Omental fat pad (tissue), 4 donors: ENCODE results near the gene ZBTB22. TPM values are rescaled to one million over a fixed set of nuclear protein-coding genes. Genes with fewer than 3 reads are reported as not detected.

Experiments
- ATAC-seq: fragments of 150-250 bp; one replicate; pipeline ENCODE4 v1.9.1; 2016; ENCODE audit warnings: mild to moderate bottlenecking, moderate library complexity; ENCODE audit not compliant: low FRiP score
- DNase-seq: peaks from one replicate; pipeline ENCODE4 v3.0.0-alpha.2; 2019; ENCODE audit warnings: low spot score
- total RNA-seq, 4 donors: library from RNA; depleted of rRNA; stranded (reverse); fragments of >200 nt; gene quantifications; one replicate each; pipeline ENCODE4 v1.1.0, GENCODE V29; 2016
- TF ChIP-seq, protein P1 (sequence below), 3 donors: fragments of 450-650 bp; IDR thresholded peaks; one replicate each; pipeline ENCODE4 v1.5.1; 2016 to 2017; ENCODE audit warnings: antibody characterized with exemption in 3 of 3, mild to moderate bottlenecking in 3 of 3, moderate library complexity in 2 of 3

ZBTB22 gene
- total RNA-seq, 4 donors from 2014 or later: 10.7 to 15.3 (median 11.6) TPM

DNA sequence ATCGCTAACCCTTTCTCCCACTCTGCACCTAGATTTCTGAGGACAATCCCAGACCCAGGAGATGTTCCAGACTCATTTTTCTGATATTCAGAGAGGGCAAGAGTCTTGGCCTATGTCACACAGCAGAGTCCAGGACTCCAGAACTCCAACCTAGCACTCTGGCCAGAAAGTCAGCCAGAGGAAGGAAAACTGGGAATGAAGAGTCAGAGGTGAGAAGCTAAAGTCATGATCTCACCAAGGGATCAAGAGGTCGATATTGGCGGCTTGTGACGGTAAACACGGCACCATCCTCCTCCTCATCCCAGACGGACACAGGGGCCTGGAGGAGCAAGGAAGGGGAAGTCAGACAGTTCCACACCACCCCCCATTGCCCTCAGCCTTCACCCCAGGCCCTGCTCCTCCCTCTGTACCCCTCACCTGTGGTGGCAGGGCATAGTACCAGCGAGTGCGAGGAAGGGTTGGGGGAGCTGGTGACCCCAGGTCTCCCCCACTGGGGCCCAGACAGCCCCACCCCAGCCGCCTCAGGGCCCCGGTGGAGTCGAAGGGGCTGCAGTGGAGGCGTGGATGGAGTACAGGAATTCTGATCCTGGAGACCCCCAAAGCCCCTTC is 20.6 kb downstream of the ZBTB22 start:
- no peak for DNase-seq
- no peak for ATAC-seq
- TF ChIP-seq, protein P1, sequence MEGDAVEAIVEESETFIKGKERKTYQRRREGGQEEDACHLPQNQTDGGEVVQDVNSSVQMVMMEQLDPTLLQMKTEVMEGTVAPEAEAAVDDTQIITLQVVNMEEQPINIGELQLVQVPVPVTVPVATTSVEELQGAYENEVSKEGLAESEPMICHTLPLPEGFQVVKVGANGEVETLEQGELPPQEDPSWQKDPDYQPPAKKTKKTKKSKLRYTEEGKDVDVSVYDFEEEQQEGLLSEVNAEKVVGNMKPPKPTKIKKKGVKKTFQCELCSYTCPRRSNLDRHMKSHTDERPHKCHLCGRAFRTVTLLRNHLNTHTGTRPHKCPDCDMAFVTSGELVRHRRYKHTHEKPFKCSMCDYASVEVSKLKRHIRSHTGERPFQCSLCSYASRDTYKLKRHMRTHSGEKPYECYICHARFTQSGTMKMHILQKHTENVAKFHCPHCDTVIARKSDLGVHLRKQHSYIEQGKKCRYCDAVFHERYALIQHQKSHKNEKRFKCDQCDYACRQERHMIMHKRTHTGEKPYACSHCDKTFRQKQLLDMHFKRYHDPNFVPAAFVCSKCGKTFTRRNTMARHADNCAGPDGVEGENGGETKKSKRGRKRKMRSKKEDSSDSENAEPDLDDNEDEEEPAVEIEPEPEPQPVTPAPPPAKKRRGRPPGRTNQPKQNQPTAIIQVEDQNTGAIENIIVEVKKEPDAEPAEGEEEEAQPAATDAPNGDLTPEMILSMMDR (IDR thresholded peaks at IDR 0.05): no peak

DNA sequence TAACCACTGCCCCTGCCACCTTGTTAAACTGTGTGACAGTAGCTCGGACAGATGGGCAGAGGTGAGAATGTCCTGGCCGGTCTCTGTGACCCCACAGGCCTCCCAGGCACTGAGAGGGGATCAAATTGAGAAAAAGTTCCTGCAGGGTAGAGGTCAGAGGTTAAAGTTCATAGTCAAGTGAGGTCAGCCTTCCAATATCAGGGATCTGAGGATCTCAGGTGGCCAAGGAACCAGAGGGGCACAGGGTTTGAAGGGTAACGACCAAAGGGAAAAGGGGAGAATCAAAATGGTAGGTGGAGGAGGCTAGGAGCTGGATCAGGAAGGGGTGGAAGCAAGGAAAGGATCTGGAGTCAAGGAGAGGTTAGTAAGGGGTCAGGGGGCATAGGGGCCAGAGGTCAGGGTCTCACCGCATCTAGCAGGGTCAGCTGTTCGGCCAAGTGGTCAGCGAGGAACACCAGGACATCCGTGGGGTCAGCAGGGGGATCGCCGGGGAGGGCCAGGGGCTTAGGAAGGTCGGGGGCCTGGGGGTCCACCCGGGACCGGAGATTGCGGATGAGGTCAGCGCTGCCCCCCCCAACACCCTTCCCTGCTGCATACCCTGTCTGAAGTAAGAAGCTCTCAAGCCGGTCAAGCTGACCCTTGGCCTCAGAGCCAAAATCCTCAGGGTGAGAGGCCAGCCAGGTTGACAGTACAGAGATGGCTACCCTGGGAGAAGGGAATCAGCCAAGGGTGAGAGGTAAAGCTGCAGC is 21.7 kb downstream of the ZBTB22 start:
- DNase-seq (no peak), ATAC-seq (no peak)
- TF ChIP-seq, protein P1 (IDR thresholded peaks at IDR 0.05): no peak

DNA sequence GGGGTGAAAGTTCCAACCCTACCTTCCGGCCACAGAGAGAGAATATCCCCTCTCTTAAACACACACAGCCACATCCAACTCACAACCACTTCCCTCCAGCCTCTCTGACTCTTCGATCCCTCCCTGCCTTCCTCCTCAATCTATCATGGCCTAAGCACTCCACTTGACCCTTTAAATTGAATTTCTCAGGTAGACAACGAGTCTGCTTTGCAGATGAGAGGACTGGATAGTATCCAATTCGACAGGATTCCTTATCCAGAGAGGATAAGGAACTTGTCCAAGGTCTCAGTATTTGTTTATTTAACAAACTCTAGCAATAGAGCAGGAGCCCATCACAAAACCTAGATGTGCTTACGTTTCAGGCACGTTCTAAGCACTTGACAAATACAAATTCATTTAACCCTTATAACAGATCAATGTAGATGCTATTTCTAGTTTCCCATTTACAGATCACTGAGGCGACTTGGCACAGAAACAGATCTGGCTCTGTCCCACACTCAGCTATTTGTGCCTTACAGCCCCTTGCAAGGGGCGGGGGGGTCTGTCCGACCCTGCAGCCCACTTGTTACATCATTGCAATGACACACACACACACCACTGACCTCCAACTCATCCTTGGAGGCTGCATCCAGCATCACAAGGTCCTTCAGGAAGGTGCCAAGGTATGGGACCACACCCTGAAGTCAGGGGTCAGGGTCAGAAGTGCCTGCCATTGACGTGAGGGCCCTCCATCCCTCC is 23.3 kb downstream of the ZBTB22 start:
- ATAC-seq (no peak), DNase-seq (no peak)
- TF ChIP-seq, protein P1 (IDR thresholded peaks at IDR 0.05): no peak

DNA sequence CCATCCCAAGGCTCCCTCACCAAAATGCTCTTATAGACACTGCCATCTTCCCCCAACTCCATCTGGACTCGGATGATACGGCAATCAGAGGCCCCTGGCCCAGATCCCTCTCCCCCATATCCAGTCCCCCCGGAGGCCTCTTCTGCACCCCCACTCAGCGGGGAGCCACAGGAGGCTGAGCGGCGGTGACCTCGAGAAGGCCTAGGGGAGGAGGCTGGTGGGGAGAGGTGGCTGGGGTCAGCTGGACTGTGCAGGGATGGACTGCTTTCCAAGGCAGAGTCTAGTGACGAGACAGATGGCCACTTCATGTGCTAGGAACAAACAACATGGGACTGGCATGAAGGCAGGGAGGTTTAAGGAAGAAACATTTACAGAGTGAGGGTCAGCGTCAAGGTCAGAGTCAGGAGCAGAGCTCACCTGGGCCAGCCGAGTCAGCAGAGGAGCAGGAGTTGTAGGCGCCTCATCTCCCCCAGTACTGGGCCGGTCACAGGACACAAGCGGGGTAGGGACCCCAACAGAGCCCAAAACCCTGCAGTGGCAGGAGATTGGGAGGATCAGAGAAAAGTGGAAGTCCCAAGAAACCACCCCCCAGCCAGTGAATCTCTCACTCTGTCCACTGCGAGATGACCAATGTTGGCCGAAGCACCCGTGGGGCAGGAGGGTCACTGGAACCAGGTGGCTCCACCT is 24.4 kb downstream of the ZBTB22 start:
- ATAC-seq (no peak), DNase-seq (no peak)
- TF ChIP-seq, protein P1 (IDR thresholded peaks at IDR 0.05): no peak

- no peak for DNase-seq
- ATAC-seq: no peak
- TF ChIP-seq, protein P1 (IDR thresholded peaks at IDR 0.05): no peak
Observed at GRCh38 chr6:33290459-33290858, 27.1 kb downstream of the ZBTB22 start.

DNA sequence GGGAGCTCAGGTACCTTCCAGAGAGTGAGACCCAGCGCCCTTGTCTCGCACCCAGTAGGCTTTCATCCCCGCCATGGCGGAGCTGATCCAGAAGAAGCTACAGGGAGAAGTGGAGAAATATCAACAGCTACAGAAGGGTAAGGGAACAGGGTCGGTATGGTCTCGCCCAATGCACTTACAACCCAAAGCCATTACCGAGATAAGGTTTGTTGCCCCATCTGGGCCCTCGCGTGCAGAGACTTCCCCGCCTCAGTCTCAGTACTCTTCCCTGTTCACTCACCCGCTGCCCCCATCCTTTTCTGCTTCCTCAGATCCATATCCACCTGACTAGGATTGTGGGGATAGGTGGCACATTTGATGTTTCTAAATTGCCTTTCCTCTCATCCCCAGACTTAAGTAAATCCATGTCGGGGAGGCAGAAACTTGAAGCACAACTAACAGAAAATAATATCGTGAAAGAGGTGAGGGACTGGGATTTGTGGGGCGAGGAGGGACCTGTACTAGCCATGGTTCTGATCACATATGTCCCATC is 27.7 kb downstream of the ZBTB22 start:
- DNase-seq (no peak), ATAC-seq (no peak)
- TF ChIP-seq, protein P1 (IDR thresholded peaks at IDR 0.05): no peak
